HCT116 (cell line): ENCODE data around the gene ADAMTS1. TPM values are rescaled to one million over a fixed set of nuclear protein-coding genes. Genes with fewer than 3 reads are reported as not detected.

ENCODE experiments used
- ATAC-seq: fragments of 200-7000 bp; cut with Tn5 transposase; 2 replicates; pipeline ENCODE4 v1.9.1; 2020; ENCODE audit warnings: mild to moderate bottlenecking, moderate library complexity
- BruUV-seq: library from RNA; stranded (reverse); fragments of 400-500 nt; replicated peaks from 2 replicates; lab custom pipeline; 2021; lab: Mats Ljungman, UMichigan
- CTCF ChIA-PET: fragments of 300-600 bp; sonication (Branson Sonifier 250); formaldehyde crosslinking; loops from one replicate; lab custom pipeline; 2021; ENCODE audit warnings: antibody characterized with exemption; lab: Charles Lee
- POLR2A ChIA-PET: fragments of 300-600, 350-600 bp; sonication (Branson Sonifier 250); formaldehyde crosslinking; loops from one replicate; lab custom pipeline; 2021; ENCODE audit warnings: antibody characterized with exemption; lab: Charles Lee
- RAD21 ChIA-PET, 2 experiments: fragments of 300-600 bp; sonication (Branson Sonifier 250); formaldehyde crosslinking; loops; one replicate each; lab custom pipeline; 2023; ENCODE audit warnings: low total read pairs in 2 of 2; ENCODE audit not compliant: uncharacterized antibody in 2 of 2, unreplicated experiment in 2 of 2, low non-redundant PET in 1 of 2; lab: Charles Lee
- DNase-seq: peaks from one replicate; pipeline ENCODE4 v3.0.0-alpha.2; 2010; ENCODE audit warnings: low read depth, low spot score
- H2AFZ ChIP-seq: fragments of 200-600 bp; shearing (Covaris generic), sonication (generic); 2 replicates; pipeline ENCODE4 v1.6.1; 2017; ENCODE audit warnings: low read depth, mixed run types, mixed read lengths, antibody characterized with exemption, low read length; ENCODE audit not compliant: poor library complexity, severe bottlenecking
- H3K27ac ChIP-seq: 2 replicates; pipeline ENCODE4 v1.5.1; 2012; ENCODE audit warnings: low read depth, low read length
- H3K27me3 ChIP-seq: fragments of 200-600 bp; sonication (generic); 2 replicates; pipeline ENCODE4 v1.6.1; 2016; ENCODE audit warnings: mixed run types, low read length, mixed read lengths; ENCODE audit not compliant: insufficient read depth
- H3K36me3 ChIP-seq, 2 experiments: fragments of 200-500 bp in 1 of 2; fragments of 200-600 bp in 1 of 2; sonication (Bioruptor generic) in 1 of 2; sonication (generic) in 1 of 2; 2 replicates each; pipeline versions ENCODE4 v1.5.1 to v1.6.1; 2014 to 2016; ENCODE audit warnings: low read length in 2 of 2, inconsistent platforms in 1 of 2, mixed read lengths in 1 of 2, mixed run types in 1 of 2; ENCODE audit not compliant: insufficient read depth in 2 of 2, control insufficient read depth in 1 of 2
- H3K4me1 ChIP-seq, 2 experiments: fragments of 200-600 bp in 1 of 2; sonication (generic) in 1 of 2; 2 replicates each; pipeline versions ENCODE4 v1.5.1 to v1.6.1; 2012 to 2017; ENCODE audit warnings: low read length in 2 of 2, inconsistent platforms in 1 of 2, mild to moderate bottlenecking in 1 of 2, mixed read lengths in 1 of 2, mixed run types in 1 of 2, moderate library complexity in 1 of 2; ENCODE audit not compliant: insufficient read depth in 2 of 2, control insufficient read depth in 1 of 2
- H3K4me2 ChIP-seq: fragments of 200-600 bp; sonication (generic); 2 replicates; pipeline ENCODE4 v1.6.1; 2017; ENCODE audit warnings: mixed run types, low read length, mixed read lengths
- H3K4me3 ChIP-seq, 2 experiments: fragments of 200-600 bp in 1 of 2; sonication (generic) in 1 of 2; replicated peaks in 1 of 2; 2 replicates each; pipeline ENCODE4 v1.5.1; 2011 to 2016; ENCODE audit warnings: low read length in 2 of 2, control low read depth in 1 of 2, low read depth in 1 of 2, mild to moderate bottlenecking in 1 of 2, mixed read lengths in 1 of 2, mixed run types in 1 of 2
- H3K79me2 ChIP-seq: fragments of 200-600 bp; sonication (generic); 2 replicates; pipeline ENCODE4 v1.6.1; 2017; ENCODE audit warnings: mild to moderate bottlenecking, mixed run types, low read length, moderate library complexity, mixed read lengths; ENCODE audit not compliant: insufficient read depth
- H3K9ac ChIP-seq: fragments of 200-600 bp; sonication (generic); 2 replicates; pipeline ENCODE4 v1.6.1; 2016; ENCODE audit warnings: low read length, mixed read lengths
- H3K9me2 ChIP-seq: fragments of 200-600 bp; sonication (generic), shearing (Covaris generic); 2 replicates; pipeline ENCODE4 v1.6.1; 2017; ENCODE audit warnings: mixed run types, mild to moderate bottlenecking, moderate library complexity; ENCODE audit not compliant: insufficient read depth
- H3K9me3 ChIP-seq, 2 experiments: fragments of 200-500 bp in 1 of 2; fragments of 200-600 bp in 1 of 2; sonication (Bioruptor generic) in 1 of 2; sonication (generic) in 1 of 2; 2 replicates each; pipeline ENCODE4 v1.6.1; 2014 to 2017; ENCODE audit warnings: low read length in 2 of 2, mixed read lengths in 2 of 2, inconsistent platforms in 1 of 2, low read depth in 1 of 2, mild to moderate bottlenecking in 1 of 2, mixed run types in 1 of 2, moderate library complexity in 1 of 2; ENCODE audit not compliant: control insufficient read depth in 1 of 2, insufficient read depth in 1 of 2
- H4K20me1 ChIP-seq: fragments of 200-600 bp; sonication (generic), shearing (Covaris generic); 2 replicates; pipeline ENCODE4 v1.6.1; 2017; ENCODE audit warnings: mixed run types, mild to moderate bottlenecking, moderate library complexity; ENCODE audit not compliant: insufficient read depth
- CBX3 ChIP-seq: IDR thresholded peaks from 2 replicates; pipeline ENCODE4 v1.6.1; 2012; ENCODE audit warnings: low read depth
- EGR1 ChIP-seq: IDR thresholded peaks from 2 replicates; pipeline ENCODE4 v1.6.1; 2012; ENCODE audit warnings: low read depth
- EZH2phosphoT487 ChIP-seq: fragments of 200-600 bp; IDR thresholded peaks from 2 replicates; pipeline ENCODE4 v1.6.1; 2018; ENCODE audit warnings: antibody characterized with exemption, borderline replicate concordance
- FOSL1 ChIP-seq: IDR thresholded peaks from 2 replicates; pipeline ENCODE4 v1.6.1; 2012; ENCODE audit warnings: low read depth
- JUND ChIP-seq: IDR thresholded peaks from 2 replicates; pipeline ENCODE4 v1.6.1; 2012
- MAX ChIP-seq: IDR thresholded peaks from 2 replicates; pipeline ENCODE4 v1.6.1; 2012
- POLR2A ChIP-seq: IDR thresholded peaks from 2 replicates; pipeline ENCODE4 v1.7.0; 2011; ENCODE audit warnings: borderline replicate concordance; ENCODE audit not compliant: insufficient read depth, insufficient read length; ENCODE audit errors: extremely low read depth
- POLR2AphosphoS5 ChIP-seq: IDR thresholded peaks from 2 replicates; pipeline ENCODE4 v1.6.1; 2011; ENCODE audit warnings: mild to moderate bottlenecking, low read depth, low read length, moderate library complexity
- RAD21 ChIP-seq: IDR thresholded peaks from 2 replicates; pipeline ENCODE4 v1.6.1; 2012; ENCODE audit warnings: low read depth, mild to moderate bottlenecking
- REST ChIP-seq: IDR thresholded peaks from 2 replicates; pipeline ENCODE4 v1.6.1; 2012; ENCODE audit warnings: low read depth
- SP1 ChIP-seq: IDR thresholded peaks from 2 replicates; pipeline ENCODE4 v1.6.1; 2012; ENCODE audit warnings: low read depth
- SRF ChIP-seq: IDR thresholded peaks from 2 replicates; pipeline ENCODE4 v1.6.1; 2012; ENCODE audit warnings: low read depth
- TCF7L2 ChIP-seq: IDR thresholded peaks from 2 replicates; pipeline ENCODE4 v1.7.0; 2011; ENCODE audit warnings: borderline replicate concordance, inconsistent platforms; ENCODE audit not compliant: insufficient read depth, insufficient read length; ENCODE audit errors: extremely low read depth
- ZFX ChIP-seq: fragments of 450-650 bp; IDR thresholded peaks from 2 replicates; pipeline ENCODE4 v1.6.1; 2017
- ZNF274 ChIP-seq: fragments of 200-500 bp; sonication (Bioruptor generic); IDR thresholded peaks from 2 replicates; pipeline ENCODE4 v1.6.1; 2014; ENCODE audit warnings: mild to moderate bottlenecking, low read depth, low read length, inconsistent platforms
- intact Hi-C: fragments of 100-400 bp; cut with micrococcal nuclease; formaldehyde crosslinking; loops from 2 replicates; pipeline ENCODE4 v1.10.0; 2022
- total RNA-seq: library from RNA; stranded (reverse); gene quantifications from one replicate; pipeline ENCODE4 v1.2.1, GENCODE V29; 2021; ENCODE audit not compliant: unreplicated experiment
- TF ChIP-seq, protein P1 (sequence below): IDR thresholded peaks from 2 replicates; pipeline ENCODE4 v1.6.1; 2011; ENCODE audit warnings: mild to moderate bottlenecking, low read length, moderate library complexity; ENCODE audit not compliant: insufficient replicate concordance; ENCODE audit errors: extremely low read depth
- TF ChIP-seq, protein P2 (sequence below): IDR thresholded peaks from 2 replicates; pipeline ENCODE4 v1.6.1; 2012

The ADAMTS1 gene
- total RNA-seq, 1 experiment from 2014 or later: 0.98 TPM

GRCh38 chr21:26842300-26842699 lies 2.9 kb downstream of the ADAMTS1 start:
- DNase-seq (no peak), ATAC-seq (no peak)
- H3K4me2 ChIP-seq: no peak overlapping the region
- peaks cover 6 to 23% of the 10 kb centered on the region in 2 experiments; a peak in 2 of 4 replicates for H3K9me3 ChIP-seq
- H3K27ac ChIP-seq: no peak overlapping the region
- no peaks in the 10 kb centered on the region for H4K20me1 ChIP-seq
- no peaks in the 10 kb centered on the region for H3K9me2 ChIP-seq
- no peak overlapping the region for H2AFZ ChIP-seq
- POLR2A ChIA-PET: no interaction called here
- no peak overlapping the region for H3K9ac ChIP-seq
- H3K4me3 ChIP-seq: no peak overlapping the region
- RAD21 ChIA-PET: no interaction called here
- no peaks in the 10 kb centered on the region for H3K79me2 ChIP-seq
- no TSS peak for BruUV-seq
- H3K36me3 ChIP-seq: no peaks in the 10 kb centered on the region
- CTCF ChIA-PET: no interaction called here
- H3K27me3 ChIP-seq: no peaks in the 10 kb centered on the region
- intact Hi-C loops: no loop called here
- H3K4me1 ChIP-seq: no peaks in the 10 kb centered on the region
- TF ChIP-seq SP1 (no peak), MAX (no peak), CBX3 (no peak), RAD21 (no peak), REST (no peak), POLR2A (no peak), JUND (no peak), FOSL1 (no peak), ZNF274 (no peak), EZH2phosphoT487 (no peak), ZFX (no peak), TCF7L2 (no peak), EGR1 (no peak), SRF (no peak), POLR2AphosphoS5 (no peak)
- TF ChIP-seq, protein P1, sequence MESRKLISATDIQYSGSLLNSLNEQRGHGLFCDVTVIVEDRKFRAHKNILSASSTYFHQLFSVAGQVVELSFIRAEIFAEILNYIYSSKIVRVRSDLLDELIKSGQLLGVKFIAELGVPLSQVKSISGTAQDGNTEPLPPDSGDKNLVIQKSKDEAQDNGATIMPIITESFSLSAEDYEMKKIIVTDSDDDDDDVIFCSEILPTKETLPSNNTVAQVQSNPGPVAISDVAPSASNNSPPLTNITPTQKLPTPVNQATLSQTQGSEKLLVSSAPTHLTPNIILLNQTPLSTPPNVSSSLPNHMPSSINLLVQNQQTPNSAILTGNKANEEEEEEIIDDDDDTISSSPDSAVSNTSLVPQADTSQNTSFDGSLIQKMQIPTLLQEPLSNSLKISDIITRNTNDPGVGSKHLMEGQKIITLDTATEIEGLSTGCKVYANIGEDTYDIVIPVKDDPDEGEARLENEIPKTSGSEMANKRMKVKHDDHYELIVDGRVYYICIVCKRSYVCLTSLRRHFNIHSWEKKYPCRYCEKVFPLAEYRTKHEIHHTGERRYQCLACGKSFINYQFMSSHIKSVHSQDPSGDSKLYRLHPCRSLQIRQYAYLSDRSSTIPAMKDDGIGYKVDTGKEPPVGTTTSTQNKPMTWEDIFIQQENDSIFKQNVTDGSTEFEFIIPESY: no peak
- TF ChIP-seq, protein P2, sequence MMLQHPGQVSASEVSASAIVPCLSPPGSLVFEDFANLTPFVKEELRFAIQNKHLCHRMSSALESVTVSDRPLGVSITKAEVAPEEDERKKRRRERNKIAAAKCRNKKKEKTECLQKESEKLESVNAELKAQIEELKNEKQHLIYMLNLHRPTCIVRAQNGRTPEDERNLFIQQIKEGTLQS: no peak
- TF ChIP-seq, all 23 proteins: peak for 0
